ENCODE data around the gene L3MBTL3. TPM values are rescaled to one million over a fixed set of nuclear protein-coding genes. Genes with fewer than 3 reads are reported as not detected.

The L3MBTL3 gene
- polyA plus RNA-seq, 1 of the 3 experiments (the other 2 are of a cell fraction), result 12.6 TPM

DNA sequence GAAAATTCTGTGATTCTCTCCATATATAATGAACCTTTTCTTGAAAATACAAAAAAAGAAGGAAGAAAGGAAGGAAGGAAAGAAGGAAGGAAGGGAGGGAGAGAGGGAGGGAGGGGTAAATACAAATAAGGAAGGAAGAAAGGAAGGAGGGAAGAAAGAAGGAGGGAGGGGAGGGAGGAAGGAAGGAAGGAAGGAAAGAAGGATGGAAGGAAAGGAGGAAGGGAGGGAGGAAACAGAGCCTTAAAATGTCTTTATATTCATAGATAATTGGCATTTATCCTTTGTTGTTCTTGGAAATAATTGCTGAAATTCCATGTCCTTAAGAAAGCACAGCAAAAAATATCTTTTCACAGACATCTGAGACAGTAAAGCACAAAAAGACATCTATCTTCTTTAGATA lies 164.1 kb downstream of the L3MBTL3 start:
- Histone ChIP-seq H2AFZ (ENCODE audit: low read depth) (no peak overlapping the region), H3K9me3 (no peaks in the 10 kb centered on the region), H3K27ac (ENCODE audit: low read depth in 2 of 2, low read length in 1 of 2) (no peak overlapping the region), H3F3A (replicated peaks; ENCODE audit: insufficient read depth) (no peaks in the 10 kb centered on the region), H3K9ac (no peak overlapping the region), H3K4me3 (ENCODE audit: low read depth in 2 of 2, low read length in 1 of 2) (no peak overlapping the region), H3K9me2 (no peaks in the 10 kb centered on the region), H3K4me2 (no peak overlapping the region), H3K36me3 (replicated peaks in 1 of 2; ENCODE audit: control insufficient read depth in 1 of 2, insufficient read depth in 2 of 2, low read length in 1 of 2) (no peaks in the 10 kb centered on the region), H3K27me3 (ENCODE audit: insufficient read depth) (no peaks in the 10 kb centered on the region), H4K20me1 (ENCODE audit: insufficient read depth) (no peaks in the 10 kb centered on the region), H3K4me1 (ENCODE audit: control insufficient read depth in 1 of 2, insufficient read depth in 2 of 2, low read depth in 1 of 2, low read length in 1 of 2) (no peaks in the 10 kb centered on the region; a peak in 1 of 4 replicates), H3K79me2 (ENCODE audit: insufficient read depth) (no peaks in the 10 kb centered on the region)
- DNase-seq, result no peak
- ChIA-PET CTCF (no interaction called here), POLR2A (no interaction called here)
- TF ChIP-seq SMC3 (IDR thresholded peaks at IDR 0.05; ENCODE audit: low read depth, low read length) (no peak), RAD21 (IDR thresholded peaks at IDR 0.05; ENCODE audit: low read length) (no peak), EP300 (IDR thresholded peaks at IDR 0.05; ENCODE audit: borderline replicate concordance in 1 of 2, low read depth in 1 of 2, low read length in 1 of 2) (no peak), TEAD4 (IDR thresholded peaks at IDR 0.05; ENCODE audit: borderline replicate concordance, insufficient read depth) (no peak), NRF1 (IDR thresholded peaks at IDR 0.05; ENCODE audit: low read depth, low read length) (no peak)
- TF ChIP-seq, protein P1, sequence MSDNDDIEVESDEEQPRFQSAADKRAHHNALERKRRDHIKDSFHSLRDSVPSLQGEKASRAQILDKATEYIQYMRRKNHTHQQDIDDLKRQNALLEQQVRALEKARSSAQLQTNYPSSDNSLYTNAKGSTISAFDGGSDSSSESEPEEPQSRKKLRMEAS (IDR thresholded peaks at IDR 0.05; ENCODE audit: low read depth), result no peak

DNA sequence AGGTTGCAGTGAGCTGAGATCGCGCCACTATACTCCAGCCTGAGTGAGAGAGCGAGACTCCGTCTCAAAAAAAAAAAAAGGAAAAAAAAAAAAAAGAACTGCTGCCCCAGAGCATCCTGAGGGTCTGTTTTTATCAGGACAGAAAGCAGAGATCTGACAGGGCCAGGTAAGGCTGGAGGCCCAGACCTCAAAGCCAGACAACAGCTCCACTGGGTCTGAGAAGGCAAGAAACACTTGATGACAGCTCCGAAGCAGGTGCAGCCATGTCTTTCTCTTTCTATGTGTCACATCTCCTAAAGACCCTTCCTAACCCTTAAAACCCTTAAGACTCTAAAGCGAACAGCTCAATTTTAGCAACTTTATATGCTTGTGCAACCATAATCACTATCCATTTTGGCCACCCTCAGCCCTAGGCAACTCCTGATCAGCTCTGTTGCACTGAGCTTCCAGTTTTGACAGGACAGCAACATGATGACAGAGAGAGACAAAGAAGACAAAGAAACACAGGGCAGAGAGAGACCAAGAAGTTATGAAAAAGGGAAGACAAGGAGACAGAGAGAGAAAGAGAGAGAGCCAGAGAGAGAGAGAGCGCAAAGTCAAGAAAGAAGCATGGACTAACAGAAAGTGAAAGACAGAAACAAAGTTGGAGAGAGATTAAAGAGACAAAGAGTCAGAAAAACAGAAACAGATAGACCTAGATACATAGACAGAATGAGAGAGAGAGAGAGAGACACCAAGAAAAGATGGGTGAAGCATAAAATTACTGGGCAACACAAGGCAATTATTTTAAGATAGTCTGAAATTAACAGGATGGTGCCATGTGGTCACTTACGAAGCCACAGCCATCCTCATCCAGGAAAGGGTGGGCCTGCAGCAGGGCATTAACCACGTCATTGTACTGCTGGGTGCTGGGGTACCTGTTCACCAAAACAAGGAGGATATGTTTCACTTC lies 165.2 kb downstream of the L3MBTL3 start:
- Histone ChIP-seq H3F3A (replicated peaks; ENCODE audit: insufficient read depth) (no peaks in the 10 kb centered on the region), H3K4me2 (no peak overlapping the region), H4K20me1 (ENCODE audit: insufficient read depth) (no peaks in the 10 kb centered on the region), H3K4me3 (ENCODE audit: low read depth in 2 of 2, low read length in 1 of 2) (no peak overlapping the region), H3K27me3 (ENCODE audit: insufficient read depth) (no peaks in the 10 kb centered on the region), H3K79me2 (ENCODE audit: insufficient read depth) (no peaks in the 10 kb centered on the region), H3K9me2 (no peaks in the 10 kb centered on the region), H3K27ac (ENCODE audit: low read depth in 2 of 2, low read length in 1 of 2) (no peak overlapping the region), H3K9me3 (no peaks in the 10 kb centered on the region), H3K4me1 (ENCODE audit: control insufficient read depth in 1 of 2, insufficient read depth in 2 of 2, low read depth in 1 of 2, low read length in 1 of 2) (no peaks in the 10 kb centered on the region; a peak in 1 of 4 replicates), H2AFZ (ENCODE audit: low read depth) (no peak overlapping the region), H3K36me3 (replicated peaks in 1 of 2; ENCODE audit: control insufficient read depth in 1 of 2, insufficient read depth in 2 of 2, low read length in 1 of 2) (no peaks in the 10 kb centered on the region), H3K9ac (no peak overlapping the region)
- ChIA-PET POLR2A (no interaction called here), CTCF (no interaction called here)
- TF ChIP-seq GATA2 (CRISPR knock-in tag; IDR thresholded peaks at IDR 0.05) (no peak), RCOR1 (IDR thresholded peaks at IDR 0.05; ENCODE audit: low read length) (no peak), TEAD4 (IDR thresholded peaks at IDR 0.05; ENCODE audit: borderline replicate concordance, insufficient read depth) (no peak), JUND (IDR thresholded peaks at IDR 0.05) (no peak), SMC3 (IDR thresholded peaks at IDR 0.05; ENCODE audit: low read depth, low read length) (no peak), NRF1 (IDR thresholded peaks at IDR 0.05; ENCODE audit: low read depth, low read length) (no peak), EP300 (IDR thresholded peaks at IDR 0.05; ENCODE audit: borderline replicate concordance in 1 of 2, low read depth in 1 of 2, low read length in 1 of 2) (no peak), FOXM1 (IDR thresholded peaks at IDR 0.05; ENCODE audit: low read depth) (no peak)
- TF ChIP-seq, protein P2, sequence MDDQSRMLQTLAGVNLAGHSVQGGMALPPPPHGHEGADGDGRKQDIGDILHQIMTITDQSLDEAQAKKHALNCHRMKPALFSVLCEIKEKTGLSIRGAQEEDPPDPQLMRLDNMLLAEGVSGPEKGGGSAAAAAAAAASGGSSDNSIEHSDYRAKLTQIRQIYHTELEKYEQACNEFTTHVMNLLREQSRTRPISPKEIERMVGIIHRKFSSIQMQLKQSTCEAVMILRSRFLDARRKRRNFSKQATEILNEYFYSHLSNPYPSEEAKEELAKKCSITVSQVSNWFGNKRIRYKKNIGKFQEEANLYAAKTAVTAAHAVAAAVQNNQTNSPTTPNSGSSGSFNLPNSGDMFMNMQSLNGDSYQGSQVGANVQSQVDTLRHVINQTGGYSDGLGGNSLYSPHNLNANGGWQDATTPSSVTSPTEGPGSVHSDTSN (IDR thresholded peaks at IDR 0.05), result no peak
- TF ChIP-seq, protein P3, sequence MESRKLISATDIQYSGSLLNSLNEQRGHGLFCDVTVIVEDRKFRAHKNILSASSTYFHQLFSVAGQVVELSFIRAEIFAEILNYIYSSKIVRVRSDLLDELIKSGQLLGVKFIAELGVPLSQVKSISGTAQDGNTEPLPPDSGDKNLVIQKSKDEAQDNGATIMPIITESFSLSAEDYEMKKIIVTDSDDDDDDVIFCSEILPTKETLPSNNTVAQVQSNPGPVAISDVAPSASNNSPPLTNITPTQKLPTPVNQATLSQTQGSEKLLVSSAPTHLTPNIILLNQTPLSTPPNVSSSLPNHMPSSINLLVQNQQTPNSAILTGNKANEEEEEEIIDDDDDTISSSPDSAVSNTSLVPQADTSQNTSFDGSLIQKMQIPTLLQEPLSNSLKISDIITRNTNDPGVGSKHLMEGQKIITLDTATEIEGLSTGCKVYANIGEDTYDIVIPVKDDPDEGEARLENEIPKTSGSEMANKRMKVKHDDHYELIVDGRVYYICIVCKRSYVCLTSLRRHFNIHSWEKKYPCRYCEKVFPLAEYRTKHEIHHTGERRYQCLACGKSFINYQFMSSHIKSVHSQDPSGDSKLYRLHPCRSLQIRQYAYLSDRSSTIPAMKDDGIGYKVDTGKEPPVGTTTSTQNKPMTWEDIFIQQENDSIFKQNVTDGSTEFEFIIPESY (IDR thresholded peaks at IDR 0.05; ENCODE audit: borderline replicate concordance, low read depth), result no peak
- TF ChIP-seq, protein P4, sequence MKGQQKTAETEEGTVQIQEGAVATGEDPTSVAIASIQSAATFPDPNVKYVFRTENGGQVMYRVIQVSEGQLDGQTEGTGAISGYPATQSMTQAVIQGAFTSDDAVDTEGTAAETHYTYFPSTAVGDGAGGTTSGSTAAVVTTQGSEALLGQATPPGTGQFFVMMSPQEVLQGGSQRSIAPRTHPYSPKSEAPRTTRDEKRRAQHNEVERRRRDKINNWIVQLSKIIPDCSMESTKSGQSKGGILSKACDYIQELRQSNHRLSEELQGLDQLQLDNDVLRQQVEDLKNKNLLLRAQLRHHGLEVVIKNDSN (IDR thresholded peaks at IDR 0.05; ENCODE audit: borderline replicate concordance, low read depth), result no peak
- TF ChIP-seq, protein P5, sequence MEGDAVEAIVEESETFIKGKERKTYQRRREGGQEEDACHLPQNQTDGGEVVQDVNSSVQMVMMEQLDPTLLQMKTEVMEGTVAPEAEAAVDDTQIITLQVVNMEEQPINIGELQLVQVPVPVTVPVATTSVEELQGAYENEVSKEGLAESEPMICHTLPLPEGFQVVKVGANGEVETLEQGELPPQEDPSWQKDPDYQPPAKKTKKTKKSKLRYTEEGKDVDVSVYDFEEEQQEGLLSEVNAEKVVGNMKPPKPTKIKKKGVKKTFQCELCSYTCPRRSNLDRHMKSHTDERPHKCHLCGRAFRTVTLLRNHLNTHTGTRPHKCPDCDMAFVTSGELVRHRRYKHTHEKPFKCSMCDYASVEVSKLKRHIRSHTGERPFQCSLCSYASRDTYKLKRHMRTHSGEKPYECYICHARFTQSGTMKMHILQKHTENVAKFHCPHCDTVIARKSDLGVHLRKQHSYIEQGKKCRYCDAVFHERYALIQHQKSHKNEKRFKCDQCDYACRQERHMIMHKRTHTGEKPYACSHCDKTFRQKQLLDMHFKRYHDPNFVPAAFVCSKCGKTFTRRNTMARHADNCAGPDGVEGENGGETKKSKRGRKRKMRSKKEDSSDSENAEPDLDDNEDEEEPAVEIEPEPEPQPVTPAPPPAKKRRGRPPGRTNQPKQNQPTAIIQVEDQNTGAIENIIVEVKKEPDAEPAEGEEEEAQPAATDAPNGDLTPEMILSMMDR (IDR thresholded peaks at IDR 0.05), result no peak
- 83% methylated on average over 9 of the region's 9 CpGs for WGBS (ENCODE audit: low lambda C conversion rate)
- no peak for DNase-seq

All from SK-N-SH (cell line).